Breast epithelium (tissue), 3 donors: ENCODE results near the gene WBP2NL.

ENCODE experiments used
- CTCF ChIP-seq, 3 donors: fragments of 450-650 bp; IDR thresholded peaks; one replicate each; pipeline ENCODE4 v1.5.1; 2016 to 2017; ENCODE audit warnings: antibody characterized with exemption in 3 of 3, mild to moderate bottlenecking in 3 of 3, moderate library complexity in 3 of 3
- POLR2A ChIP-seq: fragments of 450-650 bp; IDR thresholded peaks from one replicate; pipeline ENCODE4 v1.6.1; 2016; ENCODE audit warnings: antibody characterized with exemption, mild to moderate bottlenecking, moderate library complexity
- POLR2AphosphoS5 ChIP-seq, 3 donors: sonication (generic); formaldehyde crosslinking; IDR thresholded peaks; one replicate each; pipeline ENCODE4 v1.6.1; 2017; ENCODE audit warnings: antibody characterized with exemption in 3 of 3

- no peak for TF ChIP-seq POLR2A
- no peak for TF ChIP-seq POLR2AphosphoS5 (IDR thresholded peaks at IDR 0.05)
- TF ChIP-seq CTCF (IDR thresholded peaks at IDR 0.05): no peak
These were observed 79.0 kb downstream of the WBP2NL start for GRCh38 chr22:42077486-42078125.
